Osteocyte (in vitro differentiated cells): Measurements from ENCODE around the gene HS1BP3. TPM values are rescaled to one million over a fixed set of nuclear protein-coding genes. Genes with fewer than 3 reads are reported as not detected.

Source experiments
- DNase-seq: peaks from one replicate; pipeline ENCODE4 v3.0.0; 2021; ENCODE audit warnings: mixed read lengths; ENCODE audit not compliant: unreplicated experiment; ENCODE audit errors: extremely low spot score
- H3K27ac Mint-ChIP-seq: one replicate; pipeline ENCODE4 v1.8.0; 2021; ENCODE audit warnings: mild to moderate bottlenecking, mixed read lengths; ENCODE audit not compliant: unreplicated experiment
- H3K27me3 Mint-ChIP-seq: one replicate; pipeline ENCODE4 v1.8.0; 2021; ENCODE audit warnings: mixed read lengths; ENCODE audit not compliant: unreplicated experiment
- H3K36me3 Mint-ChIP-seq: one replicate; pipeline ENCODE4 v1.8.0; 2021; ENCODE audit warnings: mixed read lengths; ENCODE audit not compliant: unreplicated experiment
- H3K4me1 Mint-ChIP-seq: one replicate; pipeline ENCODE4 v1.8.0; 2021; ENCODE audit warnings: mixed read lengths; ENCODE audit not compliant: unreplicated experiment
- H3K4me3 Mint-ChIP-seq: one replicate; pipeline ENCODE4 v1.8.0; 2021; ENCODE audit warnings: mild to moderate bottlenecking, moderate library complexity, mixed read lengths; ENCODE audit not compliant: unreplicated experiment
- H3K9me3 Mint-ChIP-seq: one replicate; pipeline ENCODE4 v1.8.0; 2021; ENCODE audit warnings: mixed read lengths; ENCODE audit not compliant: unreplicated experiment
- total RNA-seq: library from RNA; stranded (reverse); gene quantifications from 2 replicates; pipeline ENCODE4 v1.2.1, GENCODE V29; 2021
- TF ChIP-seq, protein P1 (sequence below): fragments of 200-600 bp; sonication (generic); IDR thresholded peaks from 2 replicates; pipeline ENCODE4 v1.5.0; 2021; ENCODE audit warnings: antibody characterized with exemption, mild to moderate bottlenecking, moderate library complexity

Gene HS1BP3
- total RNA-seq, 1 donor from 2014 or later: 40.5 TPM

DNA sequence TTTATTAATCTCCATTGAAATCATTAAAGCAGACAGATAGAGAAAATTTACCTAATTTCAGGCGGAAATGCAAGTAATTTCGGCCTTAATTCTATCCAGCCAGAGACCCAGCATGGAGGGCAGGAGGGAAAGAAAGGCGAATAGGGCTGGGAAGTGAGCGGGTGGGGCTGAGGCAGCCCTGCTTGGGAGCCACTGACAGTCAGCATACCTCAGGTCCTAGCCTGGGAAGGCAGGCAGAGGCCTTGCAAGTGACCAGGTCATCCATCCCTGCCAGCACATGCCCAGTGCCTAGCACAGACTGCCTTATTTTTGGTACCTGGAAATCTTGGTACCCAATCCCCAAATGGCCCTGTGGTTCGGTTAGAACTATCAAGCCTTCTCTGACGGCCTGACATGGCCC lies 17.6 kb upstream of the HS1BP3 start:
- H3K27ac Mint-ChIP-seq: no peak overlapping the region
- H3K4me1 Mint-ChIP-seq: peaks cover 14% of the 10 kb centered on the region
- peak overlapping the region; percentile 76 for H3K4me3 Mint-ChIP-seq
- peaks cover 29% of the 10 kb centered on the region for H3K27me3 Mint-ChIP-seq
- no peaks in the 10 kb centered on the region for H3K9me3 Mint-ChIP-seq
- no peak for DNase-seq
- TF ChIP-seq, protein P1, sequence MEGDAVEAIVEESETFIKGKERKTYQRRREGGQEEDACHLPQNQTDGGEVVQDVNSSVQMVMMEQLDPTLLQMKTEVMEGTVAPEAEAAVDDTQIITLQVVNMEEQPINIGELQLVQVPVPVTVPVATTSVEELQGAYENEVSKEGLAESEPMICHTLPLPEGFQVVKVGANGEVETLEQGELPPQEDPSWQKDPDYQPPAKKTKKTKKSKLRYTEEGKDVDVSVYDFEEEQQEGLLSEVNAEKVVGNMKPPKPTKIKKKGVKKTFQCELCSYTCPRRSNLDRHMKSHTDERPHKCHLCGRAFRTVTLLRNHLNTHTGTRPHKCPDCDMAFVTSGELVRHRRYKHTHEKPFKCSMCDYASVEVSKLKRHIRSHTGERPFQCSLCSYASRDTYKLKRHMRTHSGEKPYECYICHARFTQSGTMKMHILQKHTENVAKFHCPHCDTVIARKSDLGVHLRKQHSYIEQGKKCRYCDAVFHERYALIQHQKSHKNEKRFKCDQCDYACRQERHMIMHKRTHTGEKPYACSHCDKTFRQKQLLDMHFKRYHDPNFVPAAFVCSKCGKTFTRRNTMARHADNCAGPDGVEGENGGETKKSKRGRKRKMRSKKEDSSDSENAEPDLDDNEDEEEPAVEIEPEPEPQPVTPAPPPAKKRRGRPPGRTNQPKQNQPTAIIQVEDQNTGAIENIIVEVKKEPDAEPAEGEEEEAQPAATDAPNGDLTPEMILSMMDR: no peak
- H3K36me3 Mint-ChIP-seq: peaks cover 6% of the 10 kb centered on the region

DNA sequence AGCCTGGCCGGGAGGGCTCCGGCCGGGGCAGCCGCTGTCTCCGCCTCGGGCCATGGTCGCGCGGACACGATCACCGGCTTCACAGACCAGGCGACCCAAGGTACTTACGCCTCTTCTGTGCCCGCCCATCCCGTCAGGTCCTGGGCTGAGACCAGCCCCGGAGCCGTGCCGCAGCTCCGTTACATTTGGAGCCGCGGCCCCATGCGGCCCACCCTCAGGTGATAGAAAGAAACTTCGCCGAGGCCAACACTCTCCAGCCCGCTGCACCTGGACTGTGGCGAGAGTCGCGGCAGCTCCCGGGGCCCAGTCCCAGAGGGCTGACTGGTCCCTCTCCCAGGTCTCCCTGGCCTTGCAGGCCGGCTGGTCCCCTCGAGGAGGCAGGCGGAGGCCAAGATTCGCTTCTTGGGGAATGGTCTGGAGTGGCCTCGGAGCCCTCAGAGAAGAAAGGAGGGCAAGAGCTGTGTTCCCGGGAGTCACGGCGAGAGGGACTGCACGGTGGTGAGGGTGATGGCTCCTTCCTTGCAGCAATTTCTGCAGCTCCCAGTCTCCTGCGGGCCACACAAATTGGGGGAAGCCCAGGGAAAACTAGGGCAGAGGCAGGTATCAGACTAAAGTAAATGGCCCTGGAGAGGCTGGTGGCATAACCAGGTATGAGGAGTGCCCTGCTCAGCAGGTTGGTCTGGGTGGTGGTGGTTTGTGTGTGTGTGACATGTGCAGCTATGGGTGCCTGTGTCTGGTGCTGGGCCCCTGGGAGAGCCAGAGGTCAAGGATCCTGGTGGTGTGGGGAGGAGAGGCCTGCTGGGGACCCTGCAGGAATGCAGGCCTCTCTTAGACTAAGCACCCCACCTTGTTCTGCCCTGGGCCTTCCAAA lies 16.9 kb upstream of the HS1BP3 start:
- H3K27ac Mint-ChIP-seq: no peak overlapping the region
- H3K4me3 Mint-ChIP-seq: peak overlapping the region; percentile 76
- no peaks in the 10 kb centered on the region for H3K9me3 Mint-ChIP-seq
- peaks cover 35% of the 10 kb centered on the region for H3K27me3 Mint-ChIP-seq
- peaks cover 4% of the 10 kb centered on the region for H3K36me3 Mint-ChIP-seq
- DNase-seq: no peak
- TF ChIP-seq, protein P1: no peak
- H3K4me1 Mint-ChIP-seq: peaks cover 14% of the 10 kb centered on the region

DNA sequence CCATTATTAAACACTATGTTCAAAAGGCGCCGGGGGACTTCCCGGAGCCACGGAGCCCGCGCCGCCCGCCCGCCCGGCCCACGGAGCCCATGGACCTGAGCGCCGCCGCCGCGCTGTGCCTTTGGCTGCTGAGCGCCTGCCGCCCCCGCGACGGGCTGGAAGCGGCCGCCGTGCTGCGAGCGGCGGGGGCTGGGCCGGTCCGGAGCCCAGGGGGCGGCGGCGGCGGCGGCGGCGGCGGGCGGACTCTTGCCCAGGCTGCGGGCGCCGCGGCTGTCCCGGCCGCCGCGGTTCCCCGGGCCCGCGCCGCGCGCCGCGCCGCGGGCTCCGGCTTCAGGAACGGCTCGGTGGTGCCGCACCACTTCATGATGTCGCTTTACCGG lies 16.2 kb upstream of the HS1BP3 start:
- peaks cover 14% of the 10 kb centered on the region for H3K4me1 Mint-ChIP-seq
- no peak for DNase-seq
- peaks cover under 1% of the 10 kb centered on the region for H3K36me3 Mint-ChIP-seq
- H3K9me3 Mint-ChIP-seq: no peaks in the 10 kb centered on the region
- H3K27me3 Mint-ChIP-seq: peaks cover 41% of the 10 kb centered on the region
- H3K4me3 Mint-ChIP-seq: peak overlapping the region; percentile 76
- no peak overlapping the region for H3K27ac Mint-ChIP-seq
- TF ChIP-seq, protein P1: peak; percentile 23

DNA sequence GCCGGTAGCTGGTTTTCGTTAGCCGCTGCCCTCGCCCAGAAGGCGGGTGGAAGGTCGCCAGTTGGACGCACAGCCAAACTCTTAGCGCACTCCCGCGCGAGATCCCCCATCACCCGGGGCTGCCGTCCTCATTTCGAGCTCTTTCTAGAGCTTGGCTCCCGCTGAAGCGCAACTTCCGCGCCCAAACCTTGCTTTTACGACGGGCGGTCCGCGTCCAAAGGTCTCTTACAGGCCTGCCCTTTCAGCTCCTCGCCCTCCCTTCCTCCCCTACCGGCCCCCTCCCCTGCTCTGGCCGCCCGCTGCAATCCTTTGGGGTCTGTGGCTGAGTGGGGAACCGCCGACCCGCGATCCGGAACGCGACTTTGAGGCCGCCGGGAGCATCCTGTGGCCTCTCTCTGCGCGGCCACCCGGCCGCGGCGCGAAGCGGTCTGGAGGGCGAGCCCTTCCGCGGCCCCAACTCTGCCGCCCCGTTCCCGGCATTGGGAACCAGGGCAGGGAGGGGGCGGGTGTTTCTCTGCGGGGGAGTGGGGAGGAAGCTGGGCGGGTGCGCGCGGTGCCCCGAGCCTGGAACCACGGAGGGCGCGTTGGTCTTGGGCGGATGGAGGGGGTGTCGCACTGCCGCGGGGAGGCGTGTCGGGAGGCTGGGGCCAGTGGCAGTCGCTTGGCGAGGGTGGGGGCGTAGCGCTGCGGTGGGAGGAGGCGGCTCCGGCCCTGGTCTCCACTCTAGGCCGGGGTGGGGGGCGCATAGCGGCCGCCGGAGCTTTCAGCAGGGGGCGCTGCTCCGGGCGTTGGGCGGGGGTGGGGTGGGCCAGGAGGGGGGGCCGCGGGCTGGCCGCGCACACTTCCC lies 15.6 kb upstream of the HS1BP3 start, which contains the start of gene GDF7:
GDF7 (plus strand) TSS at position 841 of the 847 bp plus-strand sequence. CDS start 96 bp downstream, outside the sequence.
- H3K27ac Mint-ChIP-seq: peak within 1 kb of the TSS; percentile 35
- no peak for DNase-seq
- TF ChIP-seq, protein P1: peak; percentile 69
- H3K36me3 Mint-ChIP-seq: no peaks in the 10 kb centered on the region
- H3K4me3 Mint-ChIP-seq: peak within 1 kb of the TSS; percentile 76
- H3K9me3 Mint-ChIP-seq: no peaks in the 10 kb centered on the region
- peaks cover 46% of the 10 kb centered on the region for H3K27me3 Mint-ChIP-seq
- H3K4me1 Mint-ChIP-seq: peaks cover 14% of the 10 kb centered on the region

DNA sequence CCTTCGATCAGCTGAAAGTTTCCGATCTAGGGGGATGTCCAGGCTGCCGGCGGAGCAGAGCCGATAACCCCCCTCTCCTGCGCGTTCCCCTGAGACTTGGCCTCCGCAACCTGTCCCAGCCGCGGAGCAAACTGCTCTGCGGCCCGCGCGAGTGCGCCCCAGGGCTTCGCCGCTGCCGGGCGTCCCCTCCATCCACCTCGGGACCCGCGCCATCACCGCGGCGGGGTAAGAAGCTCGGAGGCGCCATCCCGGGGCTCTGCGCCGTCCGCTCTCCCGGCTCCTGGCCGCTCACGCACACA lies 15.1 kb upstream of the HS1BP3 start:
- H3K27ac Mint-ChIP-seq: no peak overlapping the region
- H3K9me3 Mint-ChIP-seq: no peaks in the 10 kb centered on the region
- peaks cover 51% of the 10 kb centered on the region for H3K27me3 Mint-ChIP-seq
- no peaks in the 10 kb centered on the region for H3K36me3 Mint-ChIP-seq
- TF ChIP-seq, protein P1: no peak
- H3K4me1 Mint-ChIP-seq: peaks cover 16% of the 10 kb centered on the region
- no peak for DNase-seq
- H3K4me3 Mint-ChIP-seq: peak overlapping the region; percentile 72
